ENCODE measurements around the gene SYNDIG1L. TPM values are rescaled to one million over a fixed set of nuclear protein-coding genes. Genes with fewer than 3 reads are reported as not detected.

The SYNDIG1L gene
- total and polyA plus RNA-seq, 2 of the 8 experiments (the other 6 are each of a cell fraction or from before 2014, with no cell fraction given) = 3.0 to 3.2 TPM

DNA sequence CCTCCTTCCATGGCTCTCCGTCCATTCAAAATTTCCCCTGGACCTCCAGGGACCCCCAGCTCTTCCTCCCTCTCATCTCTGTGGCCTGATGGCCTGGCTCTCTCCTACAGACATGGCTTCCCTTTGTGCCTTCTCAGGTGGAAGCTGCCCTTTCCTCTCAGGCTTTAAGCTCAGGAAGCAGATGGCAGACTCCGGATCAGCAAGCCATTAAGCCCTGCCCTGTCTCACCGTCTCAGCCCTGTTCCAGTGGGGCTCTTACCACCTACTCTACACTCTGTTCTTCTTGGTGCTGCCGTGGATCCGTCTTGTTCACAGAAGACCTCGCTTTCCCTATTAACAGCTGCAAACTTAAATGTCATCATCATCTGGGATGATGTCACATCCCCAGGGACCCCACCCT, 34.0 kb upstream of the SYNDIG1L start:
- no peak overlapping the region for H3K9ac ChIP-seq (replicated peaks in 1 of 4; ENCODE audit: extremely low read depth in 1 of 4, low read depth in 3 of 4, low read length in 3 of 4)
- no peak for DNase-seq (ENCODE audit: low read depth in 1 of 2, low spot score in 2 of 2)
- no peak overlapping the region for H3K4me2 ChIP-seq (ENCODE audit: insufficient read depth in 1 of 2, low read depth in 2 of 2, low read length in 2 of 2)
- 95% methylated on average over 6 of the region's 6 CpGs; no CpG with 5 or more reads in 1 of the 2 experiments for WGBS, 2 experiments (ENCODE audit: extremely low coverage in 1 of 2, insufficient coverage in 1 of 2, insufficient read length in 1 of 2, insufficient replicate concordance in 2 of 2, low coverage in 1 of 2, low lambda C conversion rate in 2 of 2, missing lambda C conversion rate in 1 of 2)
- no peak overlapping the region for H3K4me3 ChIP-seq (ENCODE audit: extremely low read depth in 1 of 4, insufficient read depth in 2 of 4, low read depth in 3 of 4, low read length in 4 of 4)
- no peaks in the 10 kb centered on the region for H3K79me1 ChIP-seq (ENCODE audit: low read depth, low read length)
- FAIRE-seq = no peak
- no peak overlapping the region for H3K27ac ChIP-seq (ENCODE audit: low read depth, low read length)
- no peak overlapping the region for H2BK20ac ChIP-seq (ENCODE audit: low read length)
- H4K20me1 ChIP-seq (replicated peaks in 1 of 2; ENCODE audit: control insufficient read depth in 1 of 2, insufficient read depth in 2 of 2, low read length in 2 of 2) = no peaks in the 10 kb centered on the region
- H3K9me3 ChIP-seq (ENCODE audit: insufficient read depth in 2 of 2, low read depth in 1 of 2, low read length in 1 of 2) = peaks cover 0 to 3% of the 10 kb centered on the region in 2 experiments; a peak in 2 of 4 replicates
- H3K36me3 ChIP-seq (ENCODE audit: control insufficient read depth in 2 of 4, insufficient read depth in 4 of 4, low read length in 3 of 4) = 0 out of 8 replicates have a peak, but pooled peaks cover 0 to 2% (median 0%) of the 10 kb centered on the region in 4 experiments
- H2BK120ac ChIP-seq (replicated peaks; ENCODE audit: low read depth, low read length) = no peak overlapping the region
- peak overlapping the region; percentile 44; the same call in 1 of the 2 replicates for H2BK5ac ChIP-seq (ENCODE audit: low read depth, low read length)
- TF ChIP-seq EGR1 (IDR thresholded peaks at IDR 0.05; ENCODE audit: borderline replicate concordance, low read depth, low read length) (no peak), CBX5 (IDR thresholded peaks at IDR 0.05; ENCODE audit: low read depth, low read length) (no peak)
- no peak overlapping the region for H3K14ac ChIP-seq (ENCODE audit: insufficient read length)
- CTCF ChIA-PET (ENCODE audit: partially characterized antibody) = interaction anchor here (0.6 to 18.2 kb wide), 37 partner anchors 8 to 603 kb away, joined by 3 to 181 read pairs (median 7); no protein-coding TSS in a partner anchor
- H2BK15ac ChIP-seq (ENCODE audit: low read length) = peak overlapping the region; percentile 92; the same call in 1 of the 2 replicates
- no peaks in the 10 kb centered on the region for H3K23me2 ChIP-seq (ENCODE audit: low read depth, low read length)
- no peak overlapping the region for H4K5ac ChIP-seq (ENCODE audit: insufficient read length, low read depth, low read length)
- H4K91ac ChIP-seq (replicated peaks; ENCODE audit: insufficient read length, low read length) = peak overlapping the region; percentile 81
- no peak overlapping the region for H2AFZ ChIP-seq (ENCODE audit: low read length)
- peak overlapping the region; percentile 65; the same call in 1 of the 2 replicates for H3K18ac ChIP-seq (ENCODE audit: extremely low read depth, low read length)
- no peak overlapping the region for H3K23ac ChIP-seq (ENCODE audit: insufficient read length)
- no peak overlapping the region for H4K8ac ChIP-seq (ENCODE audit: extremely low read depth, insufficient read depth, low read length)
- peaks cover 0 to 3% (median 2%) of the 10 kb centered on the region in 4 experiments; a peak in 5 of 7 replicates for H3K4me1 ChIP-seq (replicated peaks in 1 of 4; ENCODE audit: control insufficient read depth in 3 of 4, insufficient read depth in 4 of 4, low read length in 3 of 4)
- H2AK5ac ChIP-seq (ENCODE audit: low read depth, low read length) = 0 out of 2 replicates have a peak overlapping the region, but pooled peaks have one; percentile 42
- H3K27me3 ChIP-seq (replicated peaks in 1 of 4; ENCODE audit: control insufficient read depth in 3 of 4, extremely low read depth in 1 of 4, insufficient read depth in 3 of 4, low read length in 3 of 4) = no peaks in the 10 kb centered on the region
- POLR2A ChIA-PET (ENCODE audit: partially characterized antibody) = interaction anchor here (1.2 to 1.6 kb wide), 4 partner anchors 13 to 158 kb away, joined by 3 to 4 read pairs (median 3); partner anchors contain the start of gene ABCD4
- no peak overlapping the region for H3K56ac ChIP-seq (replicated peaks; ENCODE audit: insufficient read length, low read depth, low read length)
- H3K79me2 ChIP-seq (ENCODE audit: control insufficient read depth in 1 of 2, insufficient read depth in 2 of 2, low read length in 2 of 2) = no peaks in the 10 kb centered on the region
- peak overlapping the region; percentile 84; the same call in 1 of the 2 replicates for H2BK12ac ChIP-seq (ENCODE audit: low read depth, low read length)
- no peak overlapping the region for H3K4ac ChIP-seq (replicated peaks; ENCODE audit: insufficient read length, low read depth, low read length)

Data from H1 (cell line).